H9 (cell line): Measurements from ENCODE around the gene NSL1. TPM values are rescaled to one million over a fixed set of nuclear protein-coding genes. Genes with fewer than 3 reads are reported as not detected.

Experiments
- DNase-seq: peaks from one replicate; pipeline ENCODE4 v3.0.0-alpha.2; 2017
- H2AFZ ChIP-seq: one replicate; pipeline ENCODE4 v1.6.1; 2013; ENCODE audit warnings: mild to moderate bottlenecking, low read length, control low read depth, moderate library complexity
- H2AK5ac ChIP-seq: 2 replicates; pipeline ENCODE4 v1.6.1; 2013; ENCODE audit warnings: low read length, control low read depth, mixed read lengths; ENCODE audit not compliant: insufficient read length
- H2BK120ac ChIP-seq: one replicate; pipeline ENCODE4 v1.6.1; 2013; ENCODE audit warnings: low read depth, mild to moderate bottlenecking, low read length, control low read depth, inconsistent platforms; ENCODE audit not compliant: poor library complexity, severe bottlenecking
- H2BK12ac ChIP-seq: 2 replicates; pipeline ENCODE4 v1.6.1; 2013; ENCODE audit warnings: low read length, control low read depth, mixed read lengths, low read depth; ENCODE audit not compliant: insufficient read length
- H2BK15ac ChIP-seq: 2 replicates; pipeline ENCODE4 v1.6.1; 2013; ENCODE audit warnings: low read depth, low read length, control low read depth
- H2BK20ac ChIP-seq: one replicate; pipeline ENCODE4 v1.6.1; 2013; ENCODE audit warnings: low read depth, mild to moderate bottlenecking, low read length, control low read depth, inconsistent platforms; ENCODE audit not compliant: poor library complexity, severe bottlenecking
- H2BK5ac ChIP-seq: 2 replicates; pipeline ENCODE4 v1.6.1; 2013; ENCODE audit warnings: low read length, control low read depth, mixed read lengths; ENCODE audit not compliant: insufficient read length
- H3K14ac ChIP-seq: 2 replicates; pipeline ENCODE4 v1.6.1; 2013; ENCODE audit warnings: low read length, control low read depth; ENCODE audit not compliant: insufficient read depth
- H3K18ac ChIP-seq: 2 replicates; pipeline ENCODE4 v1.6.1; 2013; ENCODE audit warnings: low read depth, mild to moderate bottlenecking, mixed read lengths, low read length, control low read depth; ENCODE audit not compliant: insufficient read length
- H3K23ac ChIP-seq: 2 replicates; pipeline ENCODE4 v1.6.1; 2013; ENCODE audit warnings: low read length, control low read depth, mixed read lengths, low read depth; ENCODE audit not compliant: insufficient read length
- H3K23me2 ChIP-seq: 2 replicates; pipeline ENCODE4 v1.6.1; 2013; ENCODE audit warnings: low read depth, mild to moderate bottlenecking, mixed read lengths, low read length, control low read depth; ENCODE audit not compliant: insufficient read length, poor library complexity, severe bottlenecking
- H3K27ac ChIP-seq: 2 replicates; pipeline ENCODE4 v1.5.1; 2013; ENCODE audit warnings: low read length, control low read depth, mixed read lengths, low read depth; ENCODE audit not compliant: insufficient read length
- H3K27me3 ChIP-seq: 2 replicates; pipeline ENCODE4 v1.6.1; 2013; ENCODE audit warnings: low read length, control low read depth, inconsistent platforms; ENCODE audit not compliant: insufficient read depth
- H3K4ac ChIP-seq: 2 replicates; pipeline ENCODE4 v1.6.1; 2013; ENCODE audit warnings: low read depth, mild to moderate bottlenecking, control low read depth, inconsistent platforms, low read length, moderate library complexity
- H3K4me1 ChIP-seq: 2 replicates; pipeline ENCODE4 v1.6.1; 2013; ENCODE audit warnings: low read length, control low read depth, inconsistent platforms; ENCODE audit not compliant: insufficient read depth
- H3K4me2 ChIP-seq: 2 replicates; pipeline ENCODE4 v1.6.1; 2013; ENCODE audit warnings: low read length, control low read depth, mixed read lengths; ENCODE audit not compliant: insufficient read length, insufficient read depth
- H3K56ac ChIP-seq: 2 replicates; pipeline ENCODE4 v1.6.1; 2013; ENCODE audit warnings: low read depth, mild to moderate bottlenecking, mixed read lengths, low read length, control low read depth; ENCODE audit not compliant: insufficient read length
- H3K79me1 ChIP-seq: 2 replicates; pipeline ENCODE4 v1.6.1; 2013; ENCODE audit warnings: low read depth, mild to moderate bottlenecking, moderate library complexity, low read length, control low read depth, inconsistent platforms; ENCODE audit not compliant: insufficient read depth, poor library complexity, severe bottlenecking
- H3K79me2 ChIP-seq: 2 replicates; pipeline ENCODE4 v1.6.1; 2013; ENCODE audit warnings: low read length, control low read depth, inconsistent platforms; ENCODE audit not compliant: insufficient read depth
- H3K9ac ChIP-seq: 2 replicates; pipeline ENCODE4 v1.6.1; 2013; ENCODE audit warnings: low read length, control low read depth, mixed read lengths; ENCODE audit not compliant: insufficient read length; ENCODE audit errors: extremely low read depth
- H3K9me3 ChIP-seq: one replicate; pipeline ENCODE4 v1.6.1; 2013; ENCODE audit warnings: low read depth, low read length, inconsistent platforms; ENCODE audit not compliant: control insufficient read depth
- H3T11ph ChIP-seq: one replicate; pipeline ENCODE4 v1.6.1; 2013; ENCODE audit warnings: mild to moderate bottlenecking, low read length, control low read depth, inconsistent platforms
- H4K20me1 ChIP-seq: one replicate; pipeline ENCODE4 v1.6.1; 2013; ENCODE audit not compliant: control insufficient read depth, insufficient read length, insufficient read depth
- H4K5ac ChIP-seq: 2 replicates; pipeline ENCODE4 v1.6.1; 2013; ENCODE audit warnings: low read depth, mild to moderate bottlenecking, mixed read lengths, low read length, control low read depth; ENCODE audit not compliant: insufficient read length
- H4K8ac ChIP-seq: replicated peaks from 2 replicates; pipeline ENCODE4 v1.6.1; 2013; ENCODE audit warnings: low read length, control low read depth, mixed read lengths, low read depth; ENCODE audit not compliant: insufficient read length
- H4K91ac ChIP-seq: 2 replicates; pipeline ENCODE4 v1.6.1; 2013; ENCODE audit warnings: low read depth, mild to moderate bottlenecking, moderate library complexity, mixed read lengths, low read length, control low read depth; ENCODE audit not compliant: insufficient read length
- H3K27ac Mint-ChIP-seq, 3 experiments: 2 replicates in 2 of 3; 3 replicates in 1 of 3; pipeline ENCODE4 v1.8.0; 2020 to 2021; ENCODE audit warnings: mixed read lengths in 3 of 3, mild to moderate bottlenecking in 1 of 3, moderate library complexity in 1 of 3
- H3K27me3 Mint-ChIP-seq: 2 replicates; pipeline ENCODE4 v1.8.0; 2021; ENCODE audit warnings: low read depth, mild to moderate bottlenecking, moderate library complexity, mixed read lengths
- H3K36me3 Mint-ChIP-seq, 3 experiments: 2 replicates in 2 of 3; 3 replicates in 1 of 3; pipeline ENCODE4 v1.8.0; 2020 to 2021; ENCODE audit warnings: low read depth in 3 of 3, mixed read lengths in 3 of 3; ENCODE audit not compliant: insufficient read depth in 1 of 3
- H3K4me1 Mint-ChIP-seq, 2 experiments: 2 replicates each; pipeline ENCODE4 v1.8.0; 2020; ENCODE audit warnings: mixed read lengths in 2 of 2
- H3K4me3 Mint-ChIP-seq, 2 experiments: 2 replicates in 1 of 2; 3 replicates in 1 of 2; pipeline ENCODE4 v1.8.0; 2020 to 2021; ENCODE audit warnings: mild to moderate bottlenecking in 2 of 2, mixed read lengths in 2 of 2, moderate library complexity in 1 of 2
- H3K9me3 Mint-ChIP-seq, 2 experiments: 2 replicates in 1 of 2; 3 replicates in 1 of 2; pipeline ENCODE4 v1.8.0; 2020; ENCODE audit warnings: mild to moderate bottlenecking in 2 of 2, mixed read lengths in 2 of 2, moderate library complexity in 1 of 2
- CTCF ChIP-seq: fragments of 200-600 bp; sonication (generic); conservative IDR thresholded peaks from 3 replicates; pipeline ENCODE4 v1.8.0; 2021; ENCODE audit warnings: antibody characterized with exemption, mild to moderate bottlenecking
- WGBS: extraction: QIAGEN DNeasy Blood & Tissue Kit; methylation state at CpG from one replicate; pipeline ENCODE4 v1.1.7; 2013; ENCODE audit warnings: missing lambda C conversion rate, low lambda C conversion rate, mixed read lengths; ENCODE audit not compliant: insufficient read length; ENCODE audit errors: extremely low coverage; 5-methylcytosine and 5-hydroxymethylcytosine counted together
- total RNA-seq: library from RNA; stranded (reverse); gene quantifications from 2 replicates; pipeline ENCODE4 v1.2.1, GENCODE V29; 2021

NSL1 gene
- total RNA-seq, 1 experiment from 2014 or later, result 49.3 TPM

DNA sequence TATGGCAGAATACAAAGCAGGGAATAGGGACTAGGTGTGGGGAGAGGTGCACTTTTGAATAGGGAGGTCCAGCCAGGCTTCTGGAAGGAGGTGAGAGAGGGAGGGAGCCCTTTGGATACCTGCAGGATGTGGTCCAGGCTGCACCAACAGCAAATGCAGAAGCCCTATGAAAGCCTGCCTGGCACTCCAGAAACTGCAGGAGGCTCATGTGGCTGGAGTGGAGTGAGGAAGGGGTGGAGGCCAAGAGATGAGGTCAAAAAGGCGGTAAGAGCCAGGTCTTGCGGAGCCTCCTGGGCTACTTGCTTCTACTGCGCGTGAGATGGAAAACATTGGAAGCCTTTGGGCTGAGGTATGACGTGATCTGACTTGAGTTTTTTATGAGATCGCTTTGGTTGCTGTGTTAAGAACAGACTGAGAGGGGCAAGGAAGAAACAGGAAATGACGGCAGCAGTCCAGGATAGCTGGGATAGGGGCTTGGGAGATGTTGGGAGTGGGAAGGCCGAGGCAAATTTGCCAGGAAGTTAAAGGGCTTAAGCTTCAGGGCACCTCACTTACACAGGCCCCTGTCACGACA is 87.5 kb downstream of the NSL1 start:
- WGBS, result no CpG with 5 or more reads among the region's 9 CpGs
- H3K36me3 Mint-ChIP-seq, result no peaks in the 10 kb centered on the region
- no peak for DNase-seq

More for the DNA sequence above, 87.5 kb downstream of the NSL1 start:
- Histone ChIP-seq H3T11ph (no peak overlapping the region), H2AK5ac (no peak overlapping the region), H3K23ac (no peak overlapping the region), H4K8ac (no peak overlapping the region), H2BK20ac (no peak overlapping the region), H3K27me3 (peaks cover 18% of the 10 kb centered on the region; the same call in 1 of the 2 replicates), H2BK5ac (no peak overlapping the region), H2BK15ac (no peak overlapping the region), H3K9ac (no peak overlapping the region), H3K4me1 (no peaks in the 10 kb centered on the region; the same call in 1 of the 2 replicates), H4K5ac (no peak overlapping the region), H3K27ac (no peak overlapping the region), H3K56ac (no peak overlapping the region), H3K4ac (no peak overlapping the region), H2AFZ (no peak overlapping the region), H2BK12ac (no peak overlapping the region), H3K79me1 (no peaks in the 10 kb centered on the region), H3K18ac (no peak overlapping the region), H3K79me2 (no peaks in the 10 kb centered on the region), H4K91ac (no peak overlapping the region), H3K9me3 (no peaks in the 10 kb centered on the region), H3K4me2 (no peak overlapping the region), H4K20me1 (no peaks in the 10 kb centered on the region), H3K14ac (no peak overlapping the region), H2BK120ac (no peak overlapping the region), H3K23me2 (peaks cover 4% of the 10 kb centered on the region)
- Mint-ChIP-seq H3K27me3 (peaks cover 55% of the 10 kb centered on the region), H3K27ac (no peak overlapping the region), H3K4me1 (peaks cover 7% of the 10 kb centered on the region in 2 experiments), H3K4me3 (no peak overlapping the region), H3K9me3 (no peaks in the 10 kb centered on the region)
- TF ChIP-seq CTCF, result no peak
